ENCODE results near the gene CITED4.

CITED4 gene

DNA sequence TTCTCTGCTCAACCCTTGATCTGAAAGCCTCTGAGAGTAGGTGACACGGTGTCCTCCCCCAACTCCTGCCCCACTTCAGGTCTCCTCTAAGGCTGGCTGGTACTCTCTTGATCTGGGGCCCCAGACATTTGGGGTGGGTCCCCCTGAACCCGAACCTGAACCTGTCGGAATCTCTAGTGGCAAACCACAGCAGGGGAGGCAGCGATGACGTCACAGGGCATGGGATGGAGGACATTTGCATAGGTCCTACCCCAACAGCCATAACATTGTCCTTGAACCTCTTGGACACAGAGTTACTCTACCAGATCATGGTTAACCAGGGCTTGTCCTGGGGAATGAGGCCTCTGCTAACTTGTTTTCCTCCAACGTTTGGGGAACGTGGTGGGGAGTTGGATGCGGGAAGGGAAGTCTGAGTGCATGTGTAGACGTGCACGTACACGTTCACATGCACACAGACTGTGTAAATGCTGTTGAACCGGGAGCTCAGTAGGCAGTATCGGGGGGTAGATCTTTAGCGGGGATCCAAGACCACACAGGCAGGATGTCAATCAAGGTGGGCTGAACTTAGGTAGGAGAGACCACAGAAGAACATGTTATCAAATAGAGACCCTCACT, 32.4 kb downstream of the CITED4 start:
- Histone ChIP-seq H3K27ac (no peak overlapping the region), H3K36me3 (replicated peaks) (no peaks in the 10 kb centered on the region), H3K4me3 (ENCODE audit: low read depth, low read length) (no peak overlapping the region), H3K27me3 (replicated peaks) (no peaks in the 10 kb centered on the region)
- in situ Hi-C loops (cut with HindIII; ENCODE audit: low pct_ligation_motif_present, low sequenced_read_pairs) = no loop called here
- no peak for DNase-seq
- TF ChIP-seq, protein P1, sequence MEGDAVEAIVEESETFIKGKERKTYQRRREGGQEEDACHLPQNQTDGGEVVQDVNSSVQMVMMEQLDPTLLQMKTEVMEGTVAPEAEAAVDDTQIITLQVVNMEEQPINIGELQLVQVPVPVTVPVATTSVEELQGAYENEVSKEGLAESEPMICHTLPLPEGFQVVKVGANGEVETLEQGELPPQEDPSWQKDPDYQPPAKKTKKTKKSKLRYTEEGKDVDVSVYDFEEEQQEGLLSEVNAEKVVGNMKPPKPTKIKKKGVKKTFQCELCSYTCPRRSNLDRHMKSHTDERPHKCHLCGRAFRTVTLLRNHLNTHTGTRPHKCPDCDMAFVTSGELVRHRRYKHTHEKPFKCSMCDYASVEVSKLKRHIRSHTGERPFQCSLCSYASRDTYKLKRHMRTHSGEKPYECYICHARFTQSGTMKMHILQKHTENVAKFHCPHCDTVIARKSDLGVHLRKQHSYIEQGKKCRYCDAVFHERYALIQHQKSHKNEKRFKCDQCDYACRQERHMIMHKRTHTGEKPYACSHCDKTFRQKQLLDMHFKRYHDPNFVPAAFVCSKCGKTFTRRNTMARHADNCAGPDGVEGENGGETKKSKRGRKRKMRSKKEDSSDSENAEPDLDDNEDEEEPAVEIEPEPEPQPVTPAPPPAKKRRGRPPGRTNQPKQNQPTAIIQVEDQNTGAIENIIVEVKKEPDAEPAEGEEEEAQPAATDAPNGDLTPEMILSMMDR (IDR thresholded peaks at IDR 0.05; ENCODE audit: low read depth, low read length, missing control alignments) = no peak

DNA sequence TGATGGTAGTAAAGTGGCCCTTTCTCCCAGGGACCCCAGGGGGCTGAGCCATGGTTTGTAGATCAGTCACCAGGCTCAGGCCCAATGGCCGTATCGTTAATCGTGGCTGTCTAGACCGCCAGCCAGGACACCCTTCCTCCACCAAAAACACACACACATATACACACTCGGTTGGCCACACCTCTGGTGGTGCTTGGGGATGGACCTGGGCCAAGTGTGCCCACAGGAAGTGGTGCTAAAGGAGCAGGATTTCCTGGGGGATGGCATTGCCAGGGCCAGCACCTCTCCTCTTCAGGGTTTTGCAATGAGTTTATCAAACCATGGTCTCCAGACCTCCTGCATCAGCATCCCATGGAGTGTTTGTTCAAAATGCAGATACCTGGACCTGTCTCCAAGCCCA, 36.2 kb downstream of the CITED4 start:
- in situ Hi-C loops (cut with HindIII; ENCODE audit: low pct_ligation_motif_present, low sequenced_read_pairs) = no loop called here

DNA sequence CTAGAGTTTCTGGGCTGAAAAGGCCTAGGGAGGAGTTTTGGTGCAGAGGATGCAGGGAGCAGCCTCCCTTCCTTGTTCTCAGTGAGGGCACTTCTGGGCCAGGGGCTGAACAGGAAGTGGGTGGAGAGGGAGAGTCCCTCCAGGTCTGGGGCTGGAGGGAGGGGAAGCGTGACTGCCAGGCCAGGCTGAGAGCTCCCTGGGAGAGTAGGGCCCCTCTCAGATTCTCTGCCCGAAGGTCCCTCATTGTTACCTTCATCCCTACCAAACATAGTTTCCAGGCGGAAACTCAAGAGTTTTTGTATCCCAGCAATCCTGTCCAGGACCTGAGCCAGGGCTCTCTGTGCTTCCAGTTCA, 36.8 kb downstream of the CITED4 start:
- H3K36me3 ChIP-seq (replicated peaks) = no peaks in the 10 kb centered on the region
- no peak overlapping the region for H3K4me3 ChIP-seq (ENCODE audit: low read depth, low read length)
- no peaks in the 10 kb centered on the region for H3K27me3 ChIP-seq (replicated peaks)
- no peak for DNase-seq
- peak overlapping the region; percentile 36 for H3K27ac ChIP-seq
- TF ChIP-seq, protein P1 (IDR thresholded peaks at IDR 0.05; ENCODE audit: low read depth, low read length, missing control alignments) = no peak
- in situ Hi-C loops (cut with HindIII; ENCODE audit: low pct_ligation_motif_present, low sequenced_read_pairs) = no loop called here

More for the DNA sequence above, 36.2 kb downstream of the CITED4 start:
- Histone ChIP-seq H3K36me3 (replicated peaks) (no peaks in the 10 kb centered on the region), H3K27ac (no peak overlapping the region), H3K27me3 (replicated peaks) (no peaks in the 10 kb centered on the region), H3K4me3 (ENCODE audit: low read depth, low read length) (no peak overlapping the region)
- DNase-seq = no peak
- TF ChIP-seq, protein P1 (IDR thresholded peaks at IDR 0.05; ENCODE audit: low read depth, low read length, missing control alignments) = no peak

DNA sequence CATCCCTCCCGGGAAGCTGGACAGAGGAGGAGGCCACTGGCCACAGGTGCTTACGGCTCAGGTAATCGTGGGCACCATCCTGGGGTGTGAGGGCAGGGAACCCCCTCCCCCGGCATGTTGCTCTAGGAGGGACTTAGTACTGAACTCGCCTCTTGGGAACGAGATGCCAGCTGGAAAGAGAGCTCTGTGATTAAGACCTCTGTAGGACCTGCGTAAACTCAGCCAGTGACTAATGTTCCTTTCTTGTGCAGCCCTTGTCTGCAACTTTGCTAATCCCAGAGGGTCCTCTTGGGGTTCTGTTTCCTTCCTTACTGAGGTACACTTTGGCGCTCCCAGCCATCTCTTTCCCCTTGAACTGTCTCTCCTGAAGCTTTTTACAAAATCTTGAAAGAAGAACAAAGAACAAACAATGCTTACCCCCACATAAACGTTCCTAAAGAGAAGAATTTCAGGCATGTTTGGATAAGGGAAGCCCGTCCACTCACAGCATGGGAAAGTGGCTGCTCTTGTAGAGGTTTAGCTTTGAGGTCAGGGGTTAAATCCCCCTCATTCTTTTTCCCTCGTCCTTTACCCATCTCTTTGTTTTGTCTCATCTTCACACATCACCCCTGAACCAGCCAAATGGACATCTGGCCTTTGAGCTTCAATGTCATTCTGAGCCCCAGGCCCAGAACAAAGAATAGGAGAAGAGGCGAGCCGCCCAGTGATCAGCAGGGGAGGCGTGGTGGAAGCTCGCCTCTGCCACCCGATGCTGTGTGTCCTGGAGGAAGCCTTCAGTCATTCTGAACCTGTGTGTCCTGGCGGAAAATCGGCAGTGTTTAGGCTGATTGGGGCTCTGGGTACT, 37.4 kb downstream of the CITED4 start:
- Histone ChIP-seq H3K27me3 (replicated peaks) (no peaks in the 10 kb centered on the region), H3K27ac (peak overlapping the region; percentile 36), H3K36me3 (replicated peaks) (no peaks in the 10 kb centered on the region), H3K4me3 (ENCODE audit: low read depth, low read length) (no peak overlapping the region)
- TF ChIP-seq, protein P1 (IDR thresholded peaks at IDR 0.05; ENCODE audit: low read depth, low read length, missing control alignments) = no peak
- in situ Hi-C loops (cut with HindIII; ENCODE audit: low pct_ligation_motif_present, low sequenced_read_pairs) = no loop called here
- peak; percentile 72 for DNase-seq

DNA sequence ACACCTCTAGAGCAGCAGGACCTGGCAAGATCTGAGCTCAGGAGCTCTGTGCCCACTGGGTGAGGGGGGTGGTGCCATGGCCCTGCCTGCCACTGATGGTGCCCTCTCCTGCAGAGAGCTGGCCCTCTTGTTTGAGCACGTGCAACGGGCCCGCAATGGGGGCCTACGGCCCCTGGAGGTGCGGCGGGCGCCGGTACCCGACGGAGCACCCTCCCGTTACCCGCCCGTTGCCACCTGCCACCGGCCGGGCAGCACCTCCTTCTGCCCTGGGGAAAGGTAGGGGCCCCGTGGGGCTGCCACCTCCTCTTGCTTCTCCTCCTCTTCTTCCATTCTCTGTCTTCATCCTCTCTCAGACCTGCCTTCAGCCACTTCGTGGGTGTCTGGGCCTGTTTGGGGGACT, 38.2 kb downstream of the CITED4 start:
- H3K4me3 ChIP-seq (ENCODE audit: low read depth, low read length) = no peak overlapping the region
- H3K36me3 ChIP-seq (replicated peaks) = no peaks in the 10 kb centered on the region
- H3K27me3 ChIP-seq (replicated peaks) = no peaks in the 10 kb centered on the region
- TF ChIP-seq, protein P1 (IDR thresholded peaks at IDR 0.05; ENCODE audit: low read depth, low read length, missing control alignments) = no peak
- no peak for DNase-seq
- H3K27ac ChIP-seq = peak overlapping the region; percentile 36
- in situ Hi-C loops (cut with HindIII; ENCODE audit: low pct_ligation_motif_present, low sequenced_read_pairs) = no loop called here
